Measurements from ENCODE around the gene NKAIN1. TPM values are rescaled to one million over a fixed set of nuclear protein-coding genes. Genes with fewer than 3 reads are reported as not detected.

NKAIN1 gene
- total and polyA plus RNA-seq, 12 donors = 2.9 to 195 (median 10.5) TPM

DNA sequence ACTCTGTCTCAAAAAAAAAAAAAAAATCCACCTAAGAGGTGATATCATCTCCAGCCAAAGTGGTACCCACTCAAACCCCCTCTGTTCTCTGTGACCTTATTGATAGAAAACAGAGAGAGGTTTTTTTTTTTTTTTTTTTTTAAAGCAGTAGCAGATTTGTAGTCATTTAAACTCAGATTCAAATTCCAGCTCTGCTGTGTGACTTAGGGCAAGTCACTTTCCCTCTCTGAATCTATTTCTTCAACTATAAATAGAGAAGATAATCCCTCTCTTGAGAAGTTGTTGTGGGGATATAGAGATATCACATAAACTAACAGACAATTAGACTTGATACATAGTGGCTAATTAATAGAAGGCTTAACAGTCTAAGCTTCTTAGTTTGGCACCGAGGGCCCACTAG lies 48.4 kb downstream of the NKAIN1 start:
- no peak for TF ChIP-seq POLR2A (IDR thresholded peaks at IDR 0.05)
- TF ChIP-seq CTCF (IDR thresholded peaks at IDR 0.05) = no peak
- H3K4me3 ChIP-seq = no peak overlapping the region
- no peaks in the 10 kb centered on the region for H3K4me1 ChIP-seq (replicated peaks in 1 of 2)
- no peaks in the 10 kb centered on the region for H3K36me3 ChIP-seq (replicated peaks in 1 of 2)
- H3K9me3 ChIP-seq (replicated peaks in 1 of 3) = no peaks in the 10 kb centered on the region
- no peak overlapping the region for H3K27ac ChIP-seq
- no peak for DNase-seq
- 86 to 97% (median 92%) methylated on average over 1 of the region's 1 CpG for WGBS, 4 donors
- H3K27me3 ChIP-seq = no peaks in the 10 kb centered on the region
- intact Hi-C loops (cut with DNase I) = loop anchor here in 1 of 2 donors (5.0 kb wide), 1 partner anchor 221 kb away; the partner anchor contains the start of gene SERINC2

GRCh38 chr1:31189696-31190674 lies 49.7 kb downstream of the NKAIN1 start:
- DNase-seq = no peak
- Histone ChIP-seq H3K27ac (no peak overlapping the region), H3K36me3 (replicated peaks in 1 of 2) (no peaks in the 10 kb centered on the region), H3K27me3 (no peaks in the 10 kb centered on the region), H3K9me3 (replicated peaks in 1 of 3) (no peaks in the 10 kb centered on the region), H3K4me3 (no peak overlapping the region), H3K4me1 (replicated peaks in 1 of 2) (no peaks in the 10 kb centered on the region)
- WGBS, 4 donors = 79 to 89% (median 83%) methylated on average over 4 of the region's 4 CpGs
- intact Hi-C loops (cut with DNase I) = loop anchor here (5.0 to 10.0 kb wide), 3 partner anchors 145 to 355 kb away; partner anchors contain the start of gene SERINC2 (in 1 of the 2)
- TF ChIP-seq POLR2A (IDR thresholded peaks at IDR 0.05) (no peak), CTCF (IDR thresholded peaks at IDR 0.05) (no peak)

GRCh38 chr1:31183927-31184554 lies 55.6 kb downstream of the NKAIN1 start:
- Histone ChIP-seq H3K4me3 (no peak overlapping the region), H3K27ac (no peak overlapping the region), H3K4me1 (replicated peaks in 1 of 2) (peaks cover 10 to 15% of the 10 kb centered on the region in 2 donors), H3K36me3 (replicated peaks in 1 of 2) (no peaks in the 10 kb centered on the region), H3K27me3 (no peaks in the 10 kb centered on the region), H3K9me3 (replicated peaks in 1 of 3) (no peaks in the 10 kb centered on the region)
- DNase-seq = peak in 5 of 7 donors; percentile 38 to 77 (median 51)
- intact Hi-C loops (cut with DNase I) = loop anchor here (5.0 to 10.0 kb wide), 4 partner anchors 151 to 361 kb away; no protein-coding TSS in a partner anchor
- TF ChIP-seq POLR2A (IDR thresholded peaks at IDR 0.05) (no peak), CTCF (IDR thresholded peaks at IDR 0.05) (peak; percentile 69 to 89 (median 81))
- WGBS, 4 donors = 41 to 51% (median 45%) methylated on average over 6 of the region's 6 CpGs

DNA sequence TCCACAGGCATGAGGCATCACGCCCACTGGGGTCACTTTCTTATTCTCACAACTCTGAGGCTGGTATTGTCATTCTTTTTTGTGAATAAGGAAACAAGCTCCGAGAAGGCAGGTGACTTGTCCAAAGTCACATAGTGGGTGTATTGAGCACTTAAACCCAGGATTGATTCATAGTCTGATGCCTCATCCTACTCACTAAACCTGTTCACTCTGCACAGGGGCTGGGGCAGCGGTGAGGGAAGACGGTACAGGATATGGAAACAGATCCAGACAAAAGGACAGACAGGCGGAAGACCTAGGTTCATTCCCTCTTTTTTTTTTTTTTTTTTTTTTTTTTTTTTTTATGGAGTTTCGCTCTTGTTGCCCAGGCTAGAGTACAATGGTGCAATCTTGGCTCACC lies 56.6 kb downstream of the NKAIN1 start:
- intact Hi-C loops (cut with DNase I) = loop anchor here (5.0 to 10.0 kb wide), 4 partner anchors 152 to 362 kb away; no protein-coding TSS in a partner anchor
- WGBS, 4 donors = 81 to 92% (median 86%) methylated on average over 6 of the region's 6 CpGs
- Histone ChIP-seq H3K9me3 (replicated peaks in 1 of 3) (no peaks in the 10 kb centered on the region), H3K36me3 (replicated peaks in 1 of 2) (no peaks in the 10 kb centered on the region), H3K27me3 (no peaks in the 10 kb centered on the region), H3K4me1 (replicated peaks in 1 of 2) (peaks cover 10 to 15% of the 10 kb centered on the region in 2 donors), H3K27ac (no peak overlapping the region), H3K4me3 (no peak overlapping the region)
- DNase-seq = no peak
- TF ChIP-seq POLR2A (IDR thresholded peaks at IDR 0.05) (no peak), CTCF (IDR thresholded peaks at IDR 0.05) (no peak)
